NCI-H2196 (cell line): ENCODE results near the gene ZNF615.
"Not testable (repeated sequence)": the region's sequence is repeated elsewhere in the genome, so short reads cannot be mapped to it uniquely, and the experiment has no call there.

Experiments
- DNase-seq: peaks from one replicate; lab custom pipeline; 2025; ENCODE audit not compliant: unreplicated experiment; lab: John Stamatoyannopoulos, UW

The ZNF615 gene

GRCh38 chr19:52007806-52008557 lies at the start of gene ZNF615:
ZNF615 (minus strand) TSS chr19:52008211; CDS start chr19:52003711, 4,500 bp downstream.
- DNase-seq: peak; percentile 84

- not testable (repeated sequence) for DNase-seq
Observed at GRCh38 chr19:52056480-52056879, 48.5 kb upstream of the ZNF615 start.

- DNase-seq: not testable (repeated sequence)
Observed at GRCh38 chr19:52051736-52052135, 43.7 kb upstream of the ZNF615 start.

- DNase-seq: peak; percentile 91
Observed at GRCh38 chr19:52048555-52049501, 40.8 kb upstream of the ZNF615 start, which contains the start of gene ZNF432. ZNF432 (minus strand) TSS chr19:52048838; CDS start chr19:52046868, 1,970 bp downstream.

GRCh38 chr19:52039169-52039568 lies 31.2 kb upstream of the ZNF615 start:
- DNase-seq: no peak

- DNase-seq: no peak
Observed at GRCh38 chr19:52034051-52034728, 26.2 kb upstream of the ZNF615 start.

GRCh38 chr19:52028780-52029123 lies 20.7 kb upstream of the ZNF615 start:
- DNase-seq: peak; percentile 48

GRCh38 chr19:52028027-52028779 lies 20.2 kb upstream of the ZNF615 start, which contains the start of gene ZNF614:
ZNF614 (minus strand) TSS chr19:52028379; CDS start chr19:52025745, 2,634 bp downstream.
- peak; percentile 86 for DNase-seq

- not testable (repeated sequence) for DNase-seq
Observed at GRCh38 chr19:52026255-52026990, 18.4 kb upstream of the ZNF615 start.

GRCh38 chr19:52024478-52024877 lies 16.5 kb upstream of the ZNF615 start:
- not testable (repeated sequence) for DNase-seq

GRCh38 chr19:52022193-52022592 lies 14.2 kb upstream of the ZNF615 start:
- no peak for DNase-seq

GRCh38 chr19:52020506-52020905 lies 12.5 kb upstream of the ZNF615 start:
- DNase-seq: no peak

GRCh38 chr19:52010674-52011073 lies 2.7 kb upstream of the ZNF615 start:
- DNase-seq: no peak

GRCh38 chr19:52007451-52007805 lies 583 bp downstream of the ZNF615 start:
- DNase-seq: no peak

GRCh38 chr19:51994048-51994644 lies 13.9 kb downstream of the ZNF615 start:
- DNase-seq: no peak

GRCh38 chr19:51993422-51993821 lies 14.6 kb downstream of the ZNF615 start:
- DNase-seq: no peak

GRCh38 chr19:51986309-51987291 lies 21.4 kb downstream of the ZNF615 start, which contains the start of gene ZNF350:
ZNF350 (minus strand) TSS chr19:51986840; CDS start chr19:51974360, 12,480 bp downstream.
- peak; percentile 88 for DNase-seq

GRCh38 chr19:51983361-51983760 lies 24.6 kb downstream of the ZNF615 start:
- no peak for DNase-seq
